ENCODE measurements around the gene PACSIN3.

PACSIN3 gene

DNA sequence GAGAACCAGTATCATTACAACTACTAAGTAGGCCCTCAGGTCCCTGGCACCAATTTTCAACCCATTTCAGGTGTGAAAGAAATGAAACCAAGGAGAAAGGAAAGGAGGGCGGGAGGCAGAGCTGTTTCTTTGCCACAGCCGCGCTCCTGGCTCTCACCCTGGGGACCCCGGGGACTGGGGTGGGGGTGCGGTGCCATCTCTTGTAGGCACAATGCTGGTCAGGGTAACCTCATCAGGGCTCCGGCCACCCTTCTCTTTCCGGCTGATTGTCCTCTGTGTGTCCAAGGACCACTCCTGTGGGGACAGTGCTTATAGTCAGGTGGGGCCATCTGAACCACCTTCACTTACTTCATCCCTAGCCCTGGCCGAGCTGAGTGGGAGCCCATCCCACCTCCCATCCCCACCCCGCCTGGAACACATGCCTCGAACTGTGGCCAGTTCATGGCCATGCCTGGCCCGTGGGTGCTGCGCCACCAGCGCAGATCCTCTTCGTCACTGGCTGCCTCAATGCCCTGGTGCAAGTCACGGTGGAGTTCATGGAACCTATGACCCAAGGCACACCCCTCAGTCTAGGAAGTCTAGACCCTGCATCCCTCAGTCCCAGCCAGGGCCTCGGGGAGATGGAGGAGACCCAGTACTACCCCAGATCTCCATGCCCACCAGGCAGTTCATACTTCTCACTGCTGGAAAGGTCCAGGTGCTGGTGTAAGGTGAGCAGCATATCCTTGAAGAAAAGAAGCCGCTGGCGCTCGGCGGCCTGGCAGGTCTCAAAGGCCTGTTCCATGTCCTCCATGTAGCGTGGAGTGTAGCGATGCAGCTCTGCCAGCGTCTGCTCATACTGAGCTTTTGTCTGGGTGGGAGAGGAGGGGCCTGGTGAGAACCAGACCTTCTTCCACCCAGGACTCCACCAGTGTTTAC is 7.2 kb downstream of the PACSIN3 start:
- no peak for DNase-seq
- Histone ChIP-seq H3K36me3 (peaks cover 7% of the 10 kb centered on the region), H3K4me3 (ENCODE audit: low read depth, low read length) (no peak overlapping the region)

DNA sequence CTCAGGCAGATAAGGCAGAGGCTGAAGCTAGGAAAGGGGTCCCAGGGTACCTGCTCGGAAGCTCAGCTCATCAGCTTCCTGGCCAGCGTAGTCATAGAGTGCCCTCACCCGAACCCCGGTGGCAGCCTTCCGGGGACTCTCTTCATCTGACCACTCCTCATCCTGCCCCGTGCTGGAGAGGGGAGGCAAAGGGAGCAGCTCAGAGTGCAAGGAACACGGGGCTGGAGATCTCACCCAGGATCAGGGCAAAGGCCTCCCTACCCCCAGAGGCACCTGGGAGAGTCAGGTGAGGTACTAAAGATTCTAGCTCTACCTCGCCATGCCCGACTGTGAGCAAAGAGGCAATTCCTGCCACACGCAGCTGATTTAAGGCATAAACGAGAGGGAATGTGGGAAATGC is 7.9 kb downstream of the PACSIN3 start:
- no peak for DNase-seq
- Histone ChIP-seq H3K36me3 (peaks cover 11% of the 10 kb centered on the region), H3K4me3 (ENCODE audit: low read depth, low read length) (no peak overlapping the region), H3K27me3 (no peaks in the 10 kb centered on the region), H3K4me1 (peaks cover 6% of the 10 kb centered on the region), H3K9me3 (no peaks in the 10 kb centered on the region)
- TF ChIP-seq, protein P1, sequence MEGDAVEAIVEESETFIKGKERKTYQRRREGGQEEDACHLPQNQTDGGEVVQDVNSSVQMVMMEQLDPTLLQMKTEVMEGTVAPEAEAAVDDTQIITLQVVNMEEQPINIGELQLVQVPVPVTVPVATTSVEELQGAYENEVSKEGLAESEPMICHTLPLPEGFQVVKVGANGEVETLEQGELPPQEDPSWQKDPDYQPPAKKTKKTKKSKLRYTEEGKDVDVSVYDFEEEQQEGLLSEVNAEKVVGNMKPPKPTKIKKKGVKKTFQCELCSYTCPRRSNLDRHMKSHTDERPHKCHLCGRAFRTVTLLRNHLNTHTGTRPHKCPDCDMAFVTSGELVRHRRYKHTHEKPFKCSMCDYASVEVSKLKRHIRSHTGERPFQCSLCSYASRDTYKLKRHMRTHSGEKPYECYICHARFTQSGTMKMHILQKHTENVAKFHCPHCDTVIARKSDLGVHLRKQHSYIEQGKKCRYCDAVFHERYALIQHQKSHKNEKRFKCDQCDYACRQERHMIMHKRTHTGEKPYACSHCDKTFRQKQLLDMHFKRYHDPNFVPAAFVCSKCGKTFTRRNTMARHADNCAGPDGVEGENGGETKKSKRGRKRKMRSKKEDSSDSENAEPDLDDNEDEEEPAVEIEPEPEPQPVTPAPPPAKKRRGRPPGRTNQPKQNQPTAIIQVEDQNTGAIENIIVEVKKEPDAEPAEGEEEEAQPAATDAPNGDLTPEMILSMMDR (IDR thresholded peaks at IDR 0.05; ENCODE audit: low read depth, low read length), result no peak

More for the DNA sequence above, 7.2 kb downstream of the PACSIN3 start:
- Histone ChIP-seq H3K4me1 (peaks cover 6% of the 10 kb centered on the region), H3K9me3 (no peaks in the 10 kb centered on the region), H3K27me3 (no peaks in the 10 kb centered on the region)
- TF ChIP-seq, protein P1 (IDR thresholded peaks at IDR 0.05; ENCODE audit: low read depth, low read length), result no peak

DNA sequence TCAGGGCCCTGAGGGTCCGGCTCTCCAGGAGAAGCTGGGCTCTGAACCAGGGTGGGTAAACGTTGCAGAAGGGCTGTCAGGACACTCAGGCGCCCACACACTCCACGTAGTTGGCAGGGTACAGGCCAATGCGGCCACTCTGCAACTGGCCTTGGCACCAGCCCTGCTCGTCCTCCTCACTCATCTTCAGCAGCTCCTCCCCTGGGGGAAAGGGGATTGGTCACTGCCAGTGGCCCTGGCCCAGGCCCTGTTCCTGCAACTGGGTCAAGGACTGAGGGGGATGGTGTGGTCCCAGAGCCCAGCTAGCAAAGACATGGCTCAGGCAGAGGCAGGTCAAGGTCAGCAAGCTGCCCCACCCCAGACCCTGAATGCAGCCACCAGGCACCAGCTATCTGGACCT is 8.4 kb downstream of the PACSIN3 start:
- TF ChIP-seq, protein P1 (IDR thresholded peaks at IDR 0.05; ENCODE audit: low read depth, low read length), result no peak
- H3K4me3 ChIP-seq (ENCODE audit: low read depth, low read length), result no peak overlapping the region
- no peaks in the 10 kb centered on the region for H3K9me3 ChIP-seq
- DNase-seq, result no peak
- H3K4me1 ChIP-seq, result peaks cover 6% of the 10 kb centered on the region
- H3K36me3 ChIP-seq, result peaks cover 11% of the 10 kb centered on the region
- H3K27me3 ChIP-seq, result no peaks in the 10 kb centered on the region

DNA sequence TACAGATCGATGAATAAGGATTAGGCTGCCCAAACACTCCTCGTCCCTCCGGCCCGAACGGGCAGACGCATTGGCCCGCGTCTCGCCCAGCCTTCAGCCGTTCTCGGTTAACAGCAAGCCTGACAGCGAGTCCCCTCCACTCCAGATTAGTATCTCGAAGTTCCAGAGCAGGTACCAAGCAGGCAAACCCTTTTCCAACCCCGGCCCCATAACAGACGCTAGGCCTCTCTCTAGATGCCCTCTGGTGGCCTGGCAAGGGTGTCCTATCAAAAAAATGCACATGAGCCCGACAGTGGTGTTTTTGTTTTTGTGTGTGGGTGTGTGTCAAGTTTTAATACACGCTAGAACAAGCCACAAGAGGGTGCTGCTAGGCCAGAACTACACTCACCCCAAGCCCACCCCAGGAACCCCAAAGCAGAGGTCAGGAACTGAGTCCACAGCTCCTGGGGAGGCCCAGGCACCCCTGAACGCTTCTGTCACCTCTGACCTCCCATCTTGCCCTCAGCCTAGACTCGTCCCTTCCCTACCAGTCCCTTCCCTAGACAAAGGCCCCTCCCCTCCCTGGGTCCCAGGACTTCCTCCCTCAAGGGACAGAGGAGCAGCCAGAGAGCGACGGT is 8.9 kb downstream of the PACSIN3 start:
- peaks cover 11% of the 10 kb centered on the region for H3K36me3 ChIP-seq
- TF ChIP-seq, protein P1 (IDR thresholded peaks at IDR 0.05; ENCODE audit: low read depth, low read length), result peak; percentile 56
- H3K9me3 ChIP-seq, result no peaks in the 10 kb centered on the region
- no peaks in the 10 kb centered on the region for H3K27me3 ChIP-seq
- H3K4me3 ChIP-seq (ENCODE audit: low read depth, low read length), result peak overlapping the region; percentile 82
- peaks cover 6% of the 10 kb centered on the region for H3K4me1 ChIP-seq
- peak; percentile 66 for DNase-seq

DNA sequence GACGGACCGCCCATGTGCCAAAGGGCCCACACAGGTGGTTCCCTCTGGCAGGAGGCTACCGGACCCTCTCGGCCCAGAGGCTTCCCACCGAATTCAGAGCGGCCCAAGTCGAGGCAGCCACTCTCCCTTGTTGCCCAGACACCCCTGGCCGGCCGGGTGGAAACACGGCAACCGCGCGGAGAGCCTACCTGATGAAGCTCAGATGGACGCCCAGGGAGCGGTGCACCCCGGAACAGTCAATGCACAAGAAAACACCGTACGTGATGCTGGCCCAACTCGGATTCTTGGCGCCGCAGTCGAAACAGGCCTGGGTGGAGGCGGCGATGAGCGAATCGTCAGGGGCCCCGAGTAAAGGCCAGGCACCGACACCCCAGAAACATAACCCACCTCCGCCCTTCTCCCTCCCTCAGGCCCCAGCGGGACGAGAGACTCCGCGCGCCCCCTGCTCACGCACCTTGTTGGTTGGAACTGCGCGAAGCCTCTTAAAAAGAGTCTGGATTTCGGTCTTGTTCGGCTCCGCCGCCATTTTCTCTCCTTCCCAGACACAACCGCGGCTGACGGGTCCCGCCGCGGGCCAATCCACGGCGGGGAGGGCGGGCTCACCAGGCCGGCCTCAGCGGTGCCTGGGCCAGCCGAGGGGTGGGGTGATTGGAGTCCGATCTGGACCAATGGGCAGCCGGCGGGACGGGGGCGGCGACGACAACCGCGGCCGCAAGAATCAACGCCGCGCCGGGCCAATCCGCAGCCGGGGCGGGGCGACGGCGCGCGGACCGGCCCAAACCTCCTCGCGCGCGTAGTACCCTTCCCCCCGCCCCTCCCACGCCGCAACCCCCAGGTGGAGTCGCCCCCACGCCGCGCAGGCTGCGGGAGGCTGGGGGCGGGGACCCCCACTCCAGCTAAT is 9.7 kb downstream of the PACSIN3 start, which contains the start of gene ARFGAP2:
TSS of gene ARFGAP2 (minus strand) at position 552 of the 901 bp plus-strand sequence. CDS start at position 526, 26 bp downstream.
- Histone ChIP-seq H3K36me3 (peaks cover 11% of the 10 kb centered on the region), H3K4me3 (ENCODE audit: low read depth, low read length) (peak within 1 kb of the TSS; percentile 82), H3K4me1 (peaks cover 6% of the 10 kb centered on the region), H3K9me3 (no peaks in the 10 kb centered on the region), H3K27me3 (no peaks in the 10 kb centered on the region)
- TF ChIP-seq, protein P1 (IDR thresholded peaks at IDR 0.05; ENCODE audit: low read depth, low read length), result no peak
- DNase-seq, result peak; percentile 94

Data from BE2C (cell line).